Right atrium auricular region (tissue), 2 donors: ENCODE measurements around the gene TAX1BP1. TPM values are rescaled to one million over a fixed set of nuclear protein-coding genes. Genes with fewer than 3 reads are reported as not detected.

Experiments used
- DNase-seq: peaks from one replicate; pipeline ENCODE4 v3.0.0-alpha.2; 2019; ENCODE audit warnings: low spot score
- H3K27ac ChIP-seq, 2 donors: fragments of 200-600 bp; sonication (generic); 1 replicate in 1 of 2; 2 replicates in 1 of 2; pipeline ENCODE4 v1.5.1; 2016 to 2019
- H3K27me3 ChIP-seq, 2 donors: fragments of 200-600 bp; sonication (generic); one replicate each; pipeline versions ENCODE4 v1.5.1 to v1.6.0; 2017 to 2019
- H3K36me3 ChIP-seq: fragments of 200-600 bp; sonication (generic); one replicate; pipeline ENCODE4 v1.5.1; 2016
- H3K4me1 ChIP-seq, 2 donors: fragments of 200-600 bp; sonication (generic); one replicate each; pipeline versions ENCODE4 v1.5.1 to v1.6.0; 2017 to 2019
- H3K4me3 ChIP-seq, 2 donors: fragments of 200-600 bp; sonication (generic); 1 replicate in 1 of 2; 2 replicates in 1 of 2; pipeline ENCODE4 v1.5.1; 2017 to 2019; ENCODE audit warnings: mild to moderate bottlenecking in 1 of 2, moderate library complexity in 1 of 2
- H3K9me3 ChIP-seq, 2 donors: fragments of 200-600 bp; sonication (generic); one replicate each; pipeline ENCODE4 v1.5.1; 2019
- CTCF ChIP-seq, 2 donors: fragments of 200-600 bp; sonication (generic); IDR thresholded peaks; one replicate each; pipeline ENCODE4 v1.5.1; 2019; ENCODE audit warnings: antibody characterized with exemption in 2 of 2
- total RNA-seq, 2 donors: library from RNA; depleted of rRNA; stranded (reverse); fragments of >200 nt; gene quantifications; one replicate each; pipeline ENCODE4 v1.1.0, GENCODE V29; 2016

The TAX1BP1 gene
- total RNA-seq, 2 donors from 2014 or later, result 90.0 to 124 TPM

GRCh38 chr7:27826357-27826756 lies 86.4 kb downstream of the TAX1BP1 start:
- no peak for TF ChIP-seq CTCF (IDR thresholded peaks at IDR 0.05)
- no peak for DNase-seq
- H3K4me3 ChIP-seq, result no peak overlapping the region
- H3K4me1 ChIP-seq, result peaks cover 0 to 13% of the 10 kb centered on the region in 2 donors
- peaks cover 17% of the 10 kb centered on the region for H3K36me3 ChIP-seq
- peak overlapping the region in 1 of 2 donors; percentile 52 for H3K27ac ChIP-seq
- H3K27me3 ChIP-seq, result no peaks in the 10 kb centered on the region
- H3K9me3 ChIP-seq, result no peaks in the 10 kb centered on the region

DNA sequence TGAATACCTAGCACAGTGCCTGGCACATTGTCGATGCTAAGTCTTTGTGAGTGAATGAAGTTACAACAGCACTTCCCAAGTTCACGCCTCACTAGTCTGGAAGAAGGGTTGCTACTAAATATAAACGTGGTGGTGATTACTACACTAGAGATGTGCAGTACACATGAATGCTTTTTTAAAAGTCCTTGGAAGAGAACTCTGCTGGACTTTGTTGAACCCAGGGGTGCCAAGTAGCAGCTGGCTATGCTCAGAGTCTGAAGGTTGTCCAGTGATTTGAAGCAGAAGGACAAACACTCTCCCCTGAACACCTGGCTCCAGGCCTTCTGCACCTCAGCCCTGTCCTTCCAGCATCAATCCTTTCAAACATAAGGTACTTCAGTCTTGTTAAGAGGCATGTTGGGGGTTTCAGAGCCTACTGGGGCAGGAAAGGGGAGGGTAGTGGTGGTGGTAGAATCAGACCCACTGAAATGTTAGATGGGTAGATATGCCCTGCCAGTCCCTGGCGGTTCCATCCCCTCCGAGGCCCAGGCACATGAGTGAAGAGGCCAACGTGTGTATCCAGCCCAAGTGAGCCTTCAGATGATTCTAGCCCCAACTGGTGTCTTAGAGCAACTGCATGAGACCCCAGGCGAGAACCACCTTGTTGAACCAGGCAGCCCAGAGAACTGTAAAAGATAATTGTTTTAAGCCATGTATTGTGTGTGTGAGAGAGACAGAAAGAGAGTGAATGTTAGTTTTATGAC lies 94.4 kb downstream of the TAX1BP1 start:
- H3K27me3 ChIP-seq, result no peaks in the 10 kb centered on the region
- H3K36me3 ChIP-seq, result peaks cover 9% of the 10 kb centered on the region
- no peaks in the 10 kb centered on the region for H3K9me3 ChIP-seq
- peak overlapping the region; percentile 78 for H3K27ac ChIP-seq
- H3K4me1 ChIP-seq, result peaks cover 0 to 16% of the 10 kb centered on the region in 2 donors
- no peak overlapping the region for H3K4me3 ChIP-seq
- no peak for TF ChIP-seq CTCF (IDR thresholded peaks at IDR 0.05)
- no peak for DNase-seq

GRCh38 chr7:27835376-27835775 lies 95.4 kb downstream of the TAX1BP1 start:
- peaks cover 13% of the 10 kb centered on the region for H3K36me3 ChIP-seq
- no peak for TF ChIP-seq CTCF (IDR thresholded peaks at IDR 0.05)
- H3K4me1 ChIP-seq, result peaks cover 0 to 16% of the 10 kb centered on the region in 2 donors
- DNase-seq, result no peak
- H3K4me3 ChIP-seq, result no peak overlapping the region
- no peaks in the 10 kb centered on the region for H3K9me3 ChIP-seq
- peak overlapping the region; percentile 78 for H3K27ac ChIP-seq
- no peaks in the 10 kb centered on the region for H3K27me3 ChIP-seq

- no peaks in the 10 kb centered on the region for H3K9me3 ChIP-seq
- peaks cover 20% of the 10 kb centered on the region for H3K36me3 ChIP-seq
- no peak overlapping the region for H3K4me3 ChIP-seq
- no peak for TF ChIP-seq CTCF (IDR thresholded peaks at IDR 0.05)
- H3K4me1 ChIP-seq, result peaks cover 0 to 16% of the 10 kb centered on the region in 2 donors
- H3K27ac ChIP-seq, result no peak overlapping the region
- DNase-seq, result no peak
- H3K27me3 ChIP-seq, result no peaks in the 10 kb centered on the region
These were observed 96.6 kb downstream of the TAX1BP1 start for GRCh38 chr7:27836536-27836935.

DNA sequence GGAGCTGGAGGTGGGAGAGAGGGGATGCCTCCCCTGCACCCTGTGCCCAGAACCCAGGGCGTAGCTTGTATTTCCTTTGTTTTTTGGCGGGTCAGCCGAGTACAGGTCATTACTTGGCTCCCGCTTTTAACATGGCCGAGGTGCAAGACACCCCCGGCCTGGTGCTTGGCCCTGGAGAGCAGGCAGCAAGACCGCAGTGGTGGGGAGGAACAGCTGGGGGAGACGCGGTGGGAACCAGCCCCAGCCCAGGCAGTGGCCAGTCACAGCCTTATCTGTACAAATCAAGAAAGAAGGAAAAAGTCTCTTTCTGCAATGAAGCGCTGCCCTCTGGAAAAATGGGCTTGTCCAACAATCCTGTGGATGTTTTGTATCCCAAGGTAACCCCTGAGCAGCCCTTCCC lies 99.1 kb downstream of the TAX1BP1 start:
- H3K9me3 ChIP-seq, result no peaks in the 10 kb centered on the region
- H3K36me3 ChIP-seq, result peaks cover 11% of the 10 kb centered on the region
- DNase-seq, result no peak
- no peak overlapping the region for H3K4me3 ChIP-seq
- no peak for TF ChIP-seq CTCF (IDR thresholded peaks at IDR 0.05)
- H3K27me3 ChIP-seq, result no peaks in the 10 kb centered on the region
- H3K4me1 ChIP-seq, result peaks cover 0 to 11% of the 10 kb centered on the region in 2 donors
- H3K27ac ChIP-seq, result no peak overlapping the region

GRCh38 chr7:27840313-27840712 lies 100.4 kb downstream of the TAX1BP1 start:
- no peaks in the 10 kb centered on the region for H3K9me3 ChIP-seq
- H3K4me3 ChIP-seq, result no peak overlapping the region

More at GRCh38 chr7:27840313-27840712, 100.4 kb downstream of the TAX1BP1 start:
- H3K27ac ChIP-seq, result no peak overlapping the region
- TF ChIP-seq CTCF (IDR thresholded peaks at IDR 0.05), result no peak
- H3K4me1 ChIP-seq, result no peaks in the 10 kb centered on the region
- DNase-seq, result no peak
- peaks cover 11% of the 10 kb centered on the region for H3K36me3 ChIP-seq
- no peaks in the 10 kb centered on the region for H3K27me3 ChIP-seq
